GM23248 (cell line): ENCODE measurements around the gene ZNF653.

Experiments used
- EZH2 ChIP-seq: fragments of 200-600 bp; sonication (generic); IDR thresholded peaks from 2 replicates; pipeline ENCODE4 v1.6.1; 2018; ENCODE audit warnings: antibody characterized with exemption, mild to moderate bottlenecking; ENCODE audit not compliant: insufficient read depth, poor library complexity, severe bottlenecking
- EZH2phosphoT487 ChIP-seq: fragments of 200-600 bp; sonication (generic); IDR thresholded peaks from 2 replicates; pipeline ENCODE4 v1.6.1; 2018; ENCODE audit warnings: antibody characterized with exemption, moderate library complexity, mild to moderate bottlenecking, low read depth; ENCODE audit not compliant: insufficient read depth

GRCh38 chr19:11447347-11448262 is 58.0 kb downstream of the ZNF653 start:
- TF ChIP-seq EZH2 (no peak), EZH2phosphoT487 (no peak)
